ENCODE measurements around the gene ALG9.

The ALG9 gene

GRCh38 chr11:111811445-111811844 is 59.9 kb downstream of the ALG9 start:
- no peak for DNase-seq (ENCODE audit: extremely low spot score)
- TF ChIP-seq CTCF (IDR thresholded peaks at IDR 0.05; ENCODE audit: control extremely low read depth, extremely low read depth, low read depth, missing control alignments) = no peak
- ChIA-PET CTCF (no interaction called here), POLR2A (no interaction called here)

GRCh38 chr11:111808834-111809233 is 62.5 kb downstream of the ALG9 start:
- DNase-seq (ENCODE audit: extremely low spot score) = no peak
- POLR2A ChIA-PET = no interaction called here
- no peak for TF ChIP-seq CTCF (IDR thresholded peaks at IDR 0.05; ENCODE audit: control extremely low read depth, extremely low read depth, low read depth, missing control alignments)
- CTCF ChIA-PET = interaction anchor here (1.1 kb wide), 1 partner anchor 204 kb away, joined by 3 read pairs; no protein-coding TSS in a partner anchor

GRCh38 chr11:111808063-111808588 is 63.3 kb downstream of the ALG9 start:
- no peak for TF ChIP-seq CTCF (IDR thresholded peaks at IDR 0.05; ENCODE audit: control extremely low read depth, extremely low read depth, low read depth, missing control alignments)
- CTCF ChIA-PET = interaction anchor here (1.2 to 2.0 kb wide), 3 partner anchors 12 to 221 kb away, joined by 4 to 9 read pairs (median 4); no protein-coding TSS in a partner anchor
- DNase-seq (ENCODE audit: extremely low spot score) = no peak
- POLR2A ChIA-PET = no interaction called here

- DNase-seq (ENCODE audit: extremely low spot score) = no peak
- CTCF ChIA-PET = interaction anchor here (1.2 to 2.0 kb wide), 5 partner anchors 10 to 220 kb away, joined by 4 to 9 read pairs (median 5); no protein-coding TSS in a partner anchor
- POLR2A ChIA-PET = no interaction called here
- TF ChIP-seq CTCF (IDR thresholded peaks at IDR 0.05; ENCODE audit: control extremely low read depth, extremely low read depth, low read depth, missing control alignments) = no peak
These were observed 64.3 kb downstream of the ALG9 start for GRCh38 chr11:111807076-111807475.

- DNase-seq (ENCODE audit: extremely low spot score) = no peak
- TF ChIP-seq CTCF (IDR thresholded peaks at IDR 0.05; ENCODE audit: control extremely low read depth, extremely low read depth, low read depth, missing control alignments) = no peak
- ChIA-PET POLR2A (no interaction called here), CTCF (no interaction called here)
These were observed 70.2 kb downstream of the ALG9 start for GRCh38 chr11:111801135-111801534.

- DNase-seq (ENCODE audit: extremely low spot score) = no peak
- no peak for TF ChIP-seq CTCF (IDR thresholded peaks at IDR 0.05; ENCODE audit: control extremely low read depth, extremely low read depth, low read depth, missing control alignments)
- ChIA-PET CTCF (interaction anchor here (3.1 kb wide), 1 partner anchor 43 kb away, joined by 12 read pairs; no protein-coding TSS in a partner anchor), POLR2A (no interaction called here)
These were observed 73.1 kb downstream of the ALG9 start for GRCh38 chr11:111798279-111798678.
